IMR-90 (cell line): Measurements from ENCODE around the gene B4GALNT3. TPM values are rescaled to one million over a fixed set of nuclear protein-coding genes. Genes with fewer than 3 reads are reported as not detected.

Source experiments
- ATAC-seq: fragments of 200-7000 bp; cut with Tn5 transposase; 2 replicates; pipeline ENCODE4 v1.9.1; 2020; ENCODE audit warnings: low read depth, mild to moderate bottlenecking, moderate library complexity
- BruUV-seq: library from RNA; stranded (reverse); fragments of 400-500 nt; replicated peaks from 2 replicates; lab custom pipeline; 2021; lab: Mats Ljungman, UMichigan
- CTCF ChIA-PET: fragments of 300-600 bp; formaldehyde crosslinking; extraction: SDS; loops from one replicate; lab custom pipeline; 2021; ENCODE audit warnings: antibody characterized with exemption; lab: Yijun Ruan, JAX
- POLR2A ChIA-PET: fragments of 300-600 bp; sonication (Branson Sonifier 250); formaldehyde crosslinking; loops from one replicate; lab custom pipeline; 2022; ENCODE audit warnings: antibody characterized with exemption; ENCODE audit not compliant: unreplicated experiment; lab: Charles Lee
- DNase-seq: peaks from one replicate; pipeline ENCODE4 v3.0.0; 2013
- H2AFZ ChIP-seq: replicated peaks from 2 replicates; pipeline ENCODE3; 2013; ENCODE audit warnings: low read length, mild to moderate bottlenecking; ENCODE audit not compliant: poor library complexity
- H2AK5ac ChIP-seq: 2 replicates; pipeline ENCODE4 v1.6.1; 2013; ENCODE audit warnings: low read depth, low read length, inconsistent platforms
- H2AK9ac ChIP-seq: replicated peaks from 2 replicates; pipeline ENCODE3; 2013; ENCODE audit warnings: mild to moderate bottlenecking, low read depth, low read length, moderate library complexity; ENCODE audit not compliant: poor library complexity
- H2BK120ac ChIP-seq: 2 replicates; pipeline ENCODE4 v1.6.1; 2013; ENCODE audit warnings: low read depth, low read length, inconsistent platforms
- H2BK15ac ChIP-seq: 3 replicates; pipeline ENCODE4 v1.6.1; 2013; ENCODE audit warnings: low read depth, low read length, inconsistent platforms
- H2BK20ac ChIP-seq: 2 replicates; pipeline ENCODE4 v1.6.1; 2013; ENCODE audit warnings: low read depth, mild to moderate bottlenecking, inconsistent platforms, low read length, moderate library complexity
- H2BK5ac ChIP-seq: 2 replicates; pipeline ENCODE4 v1.6.1; 2013; ENCODE audit warnings: mild to moderate bottlenecking, low read depth, low read length, inconsistent platforms; ENCODE audit not compliant: poor library complexity, severe bottlenecking
- H3K14ac ChIP-seq: replicated peaks from 2 replicates; pipeline ENCODE4 v1.6.1; 2013; ENCODE audit warnings: low read depth, low read length, inconsistent platforms
- H3K18ac ChIP-seq: 2 replicates; pipeline ENCODE4 v1.6.1; 2013; ENCODE audit warnings: low read depth, low read length, control low read depth
- H3K23ac ChIP-seq: 2 replicates; pipeline ENCODE4 v1.6.1; 2013; ENCODE audit warnings: low read depth, low read length, inconsistent platforms
- H3K27ac ChIP-seq: 2 replicates; pipeline ENCODE4 v1.5.1; 2013; ENCODE audit warnings: mild to moderate bottlenecking, control low read depth, low read length; ENCODE audit not compliant: insufficient read depth
- H3K27me3 ChIP-seq: 2 replicates; pipeline ENCODE4 v1.6.1; 2013; ENCODE audit warnings: low read length; ENCODE audit not compliant: control insufficient read depth, insufficient read depth
- H3K36me3 ChIP-seq: 2 replicates; pipeline ENCODE4 v1.6.1; 2013; ENCODE audit warnings: low read length, mixed read lengths; ENCODE audit not compliant: control insufficient read depth, insufficient read depth
- H3K4ac ChIP-seq: 2 replicates; pipeline ENCODE4 v1.6.1; 2013; ENCODE audit warnings: low read depth, low read length, inconsistent platforms
- H3K4me1 ChIP-seq: 2 replicates; pipeline ENCODE4 v1.6.1; 2013; ENCODE audit warnings: low read length, mixed read lengths; ENCODE audit not compliant: control insufficient read depth, insufficient read depth
- H3K4me2 ChIP-seq: 2 replicates; pipeline ENCODE4 v1.6.1; 2013; ENCODE audit warnings: low read depth, mild to moderate bottlenecking, control low read depth, low read length, moderate library complexity
- H3K4me3 ChIP-seq: 2 replicates; pipeline ENCODE4 v1.5.1; 2013; ENCODE audit warnings: low read depth, mild to moderate bottlenecking, control low read depth, low read length, moderate library complexity; ENCODE audit not compliant: insufficient read depth
- H3K56ac ChIP-seq: 2 replicates; pipeline ENCODE4 v1.6.1; 2013; ENCODE audit warnings: low read length, inconsistent platforms; ENCODE audit not compliant: insufficient read depth; ENCODE audit errors: extremely low read depth
- H3K79me1 ChIP-seq, 2 experiments: 2 replicates each; pipeline ENCODE4 v1.6.1; 2013; ENCODE audit warnings: low read length in 2 of 2, inconsistent platforms in 1 of 2, low read depth in 1 of 2
- H3K9ac ChIP-seq: 2 replicates; pipeline ENCODE4 v1.6.1; 2013; ENCODE audit warnings: low read depth, low read length, control low read depth
- H3K9me1 ChIP-seq: 2 replicates; pipeline ENCODE4 v1.6.1; 2013; ENCODE audit warnings: low read length, inconsistent platforms; ENCODE audit not compliant: insufficient read depth
- H3K9me3 ChIP-seq: 2 replicates; pipeline ENCODE4 v1.6.1; 2013; ENCODE audit warnings: low read length; ENCODE audit not compliant: control insufficient read depth, insufficient read depth
- H4K20me1 ChIP-seq: 2 replicates; pipeline ENCODE4 v1.6.1; 2013; ENCODE audit warnings: low read length, inconsistent platforms; ENCODE audit not compliant: insufficient read depth
- H4K5ac ChIP-seq: 2 replicates; pipeline ENCODE4 v1.6.1; 2013; ENCODE audit warnings: mild to moderate bottlenecking, low read depth, low read length, control low read depth
- H4K8ac ChIP-seq, 2 experiments: 2 replicates each; pipeline ENCODE4 v1.6.1; 2013; ENCODE audit warnings: low read depth in 2 of 2, low read length in 2 of 2, control low read depth in 1 of 2, inconsistent platforms in 1 of 2
- H4K91ac ChIP-seq: 2 replicates; pipeline ENCODE4 v1.6.1; 2013; ENCODE audit warnings: low read depth, low read length, inconsistent platforms; ENCODE audit not compliant: insufficient read depth
- CHD1 ChIP-seq: IDR thresholded peaks from 2 replicates; pipeline ENCODE4 v1.6.1; 2012; ENCODE audit warnings: low read depth, low read length, improper control_type of control experiment
- FOS ChIP-seq: fragments of 150-350 bp; IDR thresholded peaks from 2 replicates; pipeline ENCODE4 v1.6.1; 2016; ENCODE audit warnings: low read depth, low read length
- MXI1 ChIP-seq: IDR thresholded peaks from 2 replicates; pipeline ENCODE4 v1.6.1; 2012; ENCODE audit warnings: low read depth, mild to moderate bottlenecking, low read length, moderate library complexity, borderline replicate concordance
- RAD21 ChIP-seq: IDR thresholded peaks from 2 replicates; pipeline ENCODE4 v1.6.1; 2012; ENCODE audit warnings: low read length, improper control_type of control experiment
- RFX5 ChIP-seq: IDR thresholded peaks from 2 replicates; pipeline ENCODE4 v1.8.0; 2012; ENCODE audit warnings: low read depth, mild to moderate bottlenecking, low read length, moderate library complexity
- WGBS, 2 experiments: methylation state at CpG; one replicate each; pipeline versions ENCODE4 v1.1.5 to v1.1.7; 2013; ENCODE audit warnings: missing lambda C conversion rate in 2 of 2; ENCODE audit not compliant: insufficient read length in 1 of 2; ENCODE audit errors: extremely low coverage in 2 of 2; 5-methylcytosine and 5-hydroxymethylcytosine counted together
- dilution Hi-C: fragments of 300-500 bp; cut with HindIII; formaldehyde crosslinking; loops from one replicate; pipeline ENCODE4 v1.14.3; 2018; ENCODE audit warnings: low sequenced_read_pairs; ENCODE audit not compliant: unreplicated experiment
- in situ Hi-C: fragments of 300-500 bp; cut with MboI; formaldehyde crosslinking; loops from 3 replicates; pipeline ENCODE4 v1.14.3; 2019; ENCODE audit warnings: low sequenced_read_pairs, inconsistent platforms, mixed read lengths
- intact Hi-C: fragments of 100-400 bp; cut with micrococcal nuclease; formaldehyde crosslinking; loops from 2 replicates; pipeline ENCODE4 v1.10.0; 2022
- polyA plus RNA-seq, 3 experiments: library from polyadenylated mRNA; depleted of rRNA; stranded (reverse); fragments of >200 nt; gene quantifications; 2 replicates each; pipeline ENCODE4 v1.2.3, GENCODE V29; 2012; ENCODE audit warnings: low replicate concordance in 1 of 3
- total RNA-seq: library from RNA; depleted of rRNA; stranded (reverse); fragments of >200 nt; gene quantifications from 2 replicates; pipeline ENCODE4 v1.2.3, GENCODE V29; 2012
- TF ChIP-seq, protein P1 (sequence below): conservative IDR thresholded peaks from 2 replicates; pipeline ENCODE4 v1.5.1; 2012; ENCODE audit warnings: mild to moderate bottlenecking, low read depth, low read length, improper control_type of control experiment

B4GALNT3 gene
- total and polyA plus RNA-seq, 2 of the 4 experiments (the other 2 are of a cell fraction) = not detected

DNA sequence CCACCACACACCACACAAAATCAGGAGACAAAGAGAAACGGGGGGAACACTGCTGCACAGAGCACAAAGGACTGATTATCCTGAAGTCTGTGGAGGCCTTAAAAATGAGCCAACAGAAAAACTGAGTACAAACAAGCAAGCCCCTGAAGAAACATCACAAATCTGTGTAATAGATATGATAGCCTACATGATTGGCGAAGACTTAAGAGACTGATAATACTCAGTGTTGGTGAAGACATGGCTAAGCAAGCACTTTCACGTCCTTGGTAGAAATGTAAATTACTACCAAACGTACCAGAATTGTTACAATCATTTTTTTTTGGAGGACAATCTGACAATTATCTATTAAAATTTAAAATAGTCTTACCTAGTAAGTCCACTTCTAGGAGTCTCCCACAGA is 128.9 kb downstream of the B4GALNT3 start:
- Histone ChIP-seq H3K23ac (no peak overlapping the region), H3K4ac (no peak overlapping the region), H3K4me2 (no peak overlapping the region), H4K20me1 (no peaks in the 10 kb centered on the region), H3K18ac (no peak overlapping the region), H3K79me1 (no peaks in the 10 kb centered on the region), H3K9ac (no peak overlapping the region), H4K5ac (no peak overlapping the region), H2AK9ac (no peak overlapping the region), H2BK20ac (no peak overlapping the region), H2BK15ac (no peak overlapping the region), H3K4me3 (no peak overlapping the region), H2AFZ (no peak overlapping the region), H3K27me3 (peaks cover 46% of the 10 kb centered on the region), H3K56ac (no peak overlapping the region), H4K8ac (no peak overlapping the region), H2BK120ac (no peak overlapping the region), H2AK5ac (no peak overlapping the region), H3K9me1 (no peaks in the 10 kb centered on the region), H3K27ac (no peak overlapping the region), H3K14ac (no peak overlapping the region), H3K36me3 (no peaks in the 10 kb centered on the region), H4K91ac (no peak overlapping the region), H2BK5ac (no peak overlapping the region), H3K4me1 (no peaks in the 10 kb centered on the region), H3K9me3 (peaks cover 5% of the 10 kb centered on the region; the same call in 1 of the 2 replicates)
- WGBS, 2 experiments = no CpG with 5 or more reads among the region's 4 CpGs
- intact Hi-C loops (no loop called here), dilution Hi-C loops (no loop called here), in situ Hi-C loops (no loop called here)
- CTCF ChIA-PET = no interaction called here
- POLR2A ChIA-PET = no interaction called here
- DNase-seq (no peak), ATAC-seq (no peak)
- TF ChIP-seq RFX5 (no peak), RAD21 (no peak), CHD1 (no peak), FOS (no peak), MXI1 (no peak)
- TF ChIP-seq, protein P1, sequence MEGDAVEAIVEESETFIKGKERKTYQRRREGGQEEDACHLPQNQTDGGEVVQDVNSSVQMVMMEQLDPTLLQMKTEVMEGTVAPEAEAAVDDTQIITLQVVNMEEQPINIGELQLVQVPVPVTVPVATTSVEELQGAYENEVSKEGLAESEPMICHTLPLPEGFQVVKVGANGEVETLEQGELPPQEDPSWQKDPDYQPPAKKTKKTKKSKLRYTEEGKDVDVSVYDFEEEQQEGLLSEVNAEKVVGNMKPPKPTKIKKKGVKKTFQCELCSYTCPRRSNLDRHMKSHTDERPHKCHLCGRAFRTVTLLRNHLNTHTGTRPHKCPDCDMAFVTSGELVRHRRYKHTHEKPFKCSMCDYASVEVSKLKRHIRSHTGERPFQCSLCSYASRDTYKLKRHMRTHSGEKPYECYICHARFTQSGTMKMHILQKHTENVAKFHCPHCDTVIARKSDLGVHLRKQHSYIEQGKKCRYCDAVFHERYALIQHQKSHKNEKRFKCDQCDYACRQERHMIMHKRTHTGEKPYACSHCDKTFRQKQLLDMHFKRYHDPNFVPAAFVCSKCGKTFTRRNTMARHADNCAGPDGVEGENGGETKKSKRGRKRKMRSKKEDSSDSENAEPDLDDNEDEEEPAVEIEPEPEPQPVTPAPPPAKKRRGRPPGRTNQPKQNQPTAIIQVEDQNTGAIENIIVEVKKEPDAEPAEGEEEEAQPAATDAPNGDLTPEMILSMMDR = no peak
- BruUV-seq = no TSS peak
